HUES64 (cell line): ENCODE results near the gene ADTRP.

Source experiments
- H3K27ac ChIP-seq: 2 replicates; pipeline ENCODE4 v1.7.0; 2013; ENCODE audit warnings: low read depth, low read length, inconsistent platforms
- H3K27me3 ChIP-seq: 2 replicates; pipeline ENCODE4 v1.6.1; 2013; ENCODE audit warnings: mild to moderate bottlenecking, low read length; ENCODE audit not compliant: insufficient read depth
- H3K36me3 ChIP-seq: 2 replicates; pipeline ENCODE4 v1.6.1; 2013; ENCODE audit warnings: mild to moderate bottlenecking, low read length; ENCODE audit not compliant: insufficient read depth
- H3K4me1 ChIP-seq: 2 replicates; pipeline ENCODE4 v1.6.1; 2013; ENCODE audit warnings: mild to moderate bottlenecking, low read length, moderate library complexity; ENCODE audit not compliant: insufficient read depth
- H3K4me3 ChIP-seq: 2 replicates; pipeline ENCODE4 v1.5.1; 2013; ENCODE audit warnings: mild to moderate bottlenecking, low read length, moderate library complexity
- H3K9ac ChIP-seq: 2 replicates; pipeline ENCODE4 v1.6.1; 2013; ENCODE audit warnings: mild to moderate bottlenecking, low read depth, low read length
- H3K9me3 ChIP-seq: 2 replicates; pipeline ENCODE4 v1.6.1; 2013; ENCODE audit warnings: low read depth, low read length; ENCODE audit not compliant: insufficient read depth
- WGBS: fragments of 150-250, 120-280 bp; methylation state at CpG from one replicate; pipeline ENCODE4 v1.1.7; 2013; ENCODE audit warnings: missing lambda C conversion rate; 5-methylcytosine and 5-hydroxymethylcytosine counted together

The ADTRP gene

GRCh38 chr6:11785415-11785773 is 6.8 kb upstream of the ADTRP start:
- WGBS, result 87% methylated on average over 5 of the region's 5 CpGs
- Histone ChIP-seq H3K4me3 (no peak overlapping the region), H3K36me3 (no peaks in the 10 kb centered on the region), H3K4me1 (peaks cover 5% of the 10 kb centered on the region), H3K9ac (no peak overlapping the region), H3K9me3 (no peaks in the 10 kb centered on the region), H3K27ac (no peak overlapping the region), H3K27me3 (no peaks in the 10 kb centered on the region)

DNA sequence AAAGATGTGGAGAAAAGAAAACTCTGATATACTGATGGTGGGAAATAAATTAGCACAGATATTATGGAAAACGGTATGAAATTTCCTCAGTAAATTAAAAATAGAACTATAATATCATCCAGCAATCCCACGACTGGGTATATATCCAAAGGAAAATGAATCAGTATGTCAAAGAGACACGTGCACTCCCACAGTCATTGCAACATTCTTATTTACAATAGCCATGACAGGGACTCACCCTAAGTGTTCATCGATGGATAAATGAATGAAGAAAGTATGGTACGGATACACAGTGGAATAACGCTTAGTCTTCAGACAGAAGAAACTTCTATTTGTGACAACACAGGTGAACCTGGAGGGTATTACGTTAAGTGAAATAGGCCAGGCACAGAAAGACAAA is 5.7 kb upstream of the ADTRP start:
- H3K4me3 ChIP-seq, result no peak overlapping the region
- H3K27me3 ChIP-seq, result no peaks in the 10 kb centered on the region
- peaks cover under 1% of the 10 kb centered on the region for H3K4me1 ChIP-seq
- no peaks in the 10 kb centered on the region for H3K36me3 ChIP-seq
- WGBS, result 96% methylated on average over 5 of the region's 7 CpGs
- H3K9ac ChIP-seq, result no peak overlapping the region
- no peak overlapping the region for H3K27ac ChIP-seq
- no peaks in the 10 kb centered on the region for H3K9me3 ChIP-seq

DNA sequence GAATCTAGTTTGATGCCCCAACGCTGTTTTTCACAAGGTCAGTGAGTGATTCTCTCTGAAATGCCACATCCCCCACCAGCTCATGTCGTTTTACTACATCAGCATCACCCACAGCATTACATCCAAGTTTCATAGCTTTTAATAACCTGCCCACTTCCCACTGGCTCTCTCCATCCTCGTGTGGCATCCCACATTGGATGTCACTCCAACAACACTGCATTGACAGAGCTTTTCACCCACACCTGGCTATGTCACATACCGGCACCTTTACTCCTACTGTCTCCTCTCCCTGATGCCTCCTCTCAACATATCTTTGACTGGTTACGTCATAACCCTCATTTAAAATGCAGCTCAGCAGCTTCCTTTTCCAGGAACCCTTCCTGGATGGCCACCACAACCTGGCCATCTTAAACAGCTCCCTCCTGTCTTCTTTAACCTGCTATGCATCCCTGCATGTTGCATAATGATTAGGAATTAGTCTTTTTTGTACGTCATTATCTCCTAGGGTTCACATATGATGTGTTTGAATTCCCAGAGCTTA is 5.0 kb upstream of the ADTRP start:
- no peaks in the 10 kb centered on the region for H3K27me3 ChIP-seq
- no peaks in the 10 kb centered on the region for H3K36me3 ChIP-seq
- no peak overlapping the region for H3K27ac ChIP-seq
- H3K4me3 ChIP-seq, result no peak overlapping the region
- H3K4me1 ChIP-seq, result peaks cover 8% of the 10 kb centered on the region
- WGBS, result 89% methylated on average over 5 of the region's 6 CpGs
- H3K9me3 ChIP-seq, result no peaks in the 10 kb centered on the region
- H3K9ac ChIP-seq, result no peak overlapping the region

GRCh38 chr6:11782524-11782923 is 3.9 kb upstream of the ADTRP start:
- Histone ChIP-seq H3K36me3 (no peaks in the 10 kb centered on the region), H3K9me3 (no peaks in the 10 kb centered on the region), H3K27ac (no peak overlapping the region), H3K9ac (no peak overlapping the region), H3K4me3 (no peak overlapping the region), H3K27me3 (no peaks in the 10 kb centered on the region), H3K4me1 (peaks cover 11% of the 10 kb centered on the region)
- WGBS, result 79% methylated on average over 4 of the region's 4 CpGs

GRCh38 chr6:11780097-11780428 is 1.5 kb upstream of the ADTRP start:
- H3K9me3 ChIP-seq, result no peaks in the 10 kb centered on the region
- no peak overlapping the region for H3K9ac ChIP-seq
- no peak overlapping the region for H3K27ac ChIP-seq
- no peak overlapping the region for H3K4me3 ChIP-seq
- 74% methylated on average over 2 of the region's 2 CpGs for WGBS
- no peaks in the 10 kb centered on the region for H3K27me3 ChIP-seq
- no peaks in the 10 kb centered on the region for H3K36me3 ChIP-seq
- peaks cover 11% of the 10 kb centered on the region for H3K4me1 ChIP-seq

DNA sequence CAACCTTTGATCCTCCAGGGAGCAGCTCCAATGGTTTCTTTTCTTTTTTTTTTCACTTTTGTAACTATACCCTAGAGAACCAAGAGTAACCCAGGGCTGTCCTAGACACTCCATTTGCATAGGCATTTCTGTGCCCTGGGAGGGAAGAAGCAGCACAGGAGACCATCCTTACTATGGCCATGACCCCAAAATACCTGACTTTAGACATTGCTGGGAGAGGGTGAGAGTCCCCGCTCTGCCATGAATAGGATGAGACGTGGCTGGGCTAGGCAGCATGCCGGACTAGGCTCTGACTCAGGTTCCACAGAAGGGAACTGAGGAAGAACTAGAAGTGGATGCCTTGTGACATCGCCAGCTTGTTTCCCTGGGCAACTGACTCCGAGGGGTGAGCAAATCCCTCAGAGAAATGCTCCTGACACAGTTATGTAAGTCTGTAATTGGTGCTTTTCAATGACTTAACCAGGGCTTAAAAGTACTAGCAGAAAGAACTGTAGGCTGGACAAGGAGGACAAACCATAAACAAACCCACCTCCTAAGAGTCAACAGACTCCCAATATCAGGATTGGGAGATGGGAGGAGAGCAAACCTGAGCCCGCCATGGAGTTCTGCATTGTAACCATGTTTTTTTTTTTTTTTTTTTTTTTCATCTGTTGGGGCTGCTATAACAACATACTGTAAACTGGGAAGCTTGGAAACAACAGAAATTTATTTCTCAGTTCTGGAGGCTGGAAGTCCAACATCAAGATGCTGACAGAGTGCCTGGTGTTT is 910 bp upstream of the ADTRP start:
- Histone ChIP-seq H3K4me1 (peaks cover 11% of the 10 kb centered on the region), H3K9me3 (no peaks in the 10 kb centered on the region), H3K36me3 (no peaks in the 10 kb centered on the region), H3K4me3 (no peak overlapping the region), H3K9ac (no peak overlapping the region), H3K27ac (no peak overlapping the region), H3K27me3 (no peaks in the 10 kb centered on the region)
- WGBS, result 84% methylated on average over 5 of the region's 6 CpGs

- H3K27ac ChIP-seq, result no peak overlapping the region
- no peaks in the 10 kb centered on the region for H3K9me3 ChIP-seq
- peaks cover 11% of the 10 kb centered on the region for H3K4me1 ChIP-seq
- 90% methylated on average over 2 of the region's 2 CpGs for WGBS
- no peaks in the 10 kb centered on the region for H3K27me3 ChIP-seq
- H3K9ac ChIP-seq, result no peak overlapping the region
- H3K4me3 ChIP-seq, result no peak overlapping the region
- H3K36me3 ChIP-seq, result no peaks in the 10 kb centered on the region
Measured at GRCh38 chr6:11778036-11778435, 567 bp downstream of the ADTRP start.

GRCh38 chr6:11775791-11776409 is 2.7 kb downstream of the ADTRP start:
- H3K27me3 ChIP-seq, result no peaks in the 10 kb centered on the region

GRCh38 chr6:11774426-11774825 is 4.2 kb downstream of the ADTRP start:
- H3K9me3 ChIP-seq, result no peaks in the 10 kb centered on the region
- H3K36me3 ChIP-seq, result no peaks in the 10 kb centered on the region
- no peak overlapping the region for H3K27ac ChIP-seq
- H3K9ac ChIP-seq, result no peak overlapping the region
- peaks cover 42% of the 10 kb centered on the region for H3K4me1 ChIP-seq
- H3K27me3 ChIP-seq, result no peaks in the 10 kb centered on the region
- WGBS, result 76% methylated on average over 4 of the region's 4 CpGs
- no peak overlapping the region for H3K4me3 ChIP-seq

More at GRCh38 chr6:11775791-11776409, 2.7 kb downstream of the ADTRP start:
- Histone ChIP-seq H3K4me1 (peaks cover 29% of the 10 kb centered on the region), H3K36me3 (no peaks in the 10 kb centered on the region), H3K9me3 (no peaks in the 10 kb centered on the region), H3K9ac (no peak overlapping the region), H3K4me3 (no peak overlapping the region), H3K27ac (no peak overlapping the region)
- WGBS, result 95% methylated on average over 8 of the region's 8 CpGs

DNA sequence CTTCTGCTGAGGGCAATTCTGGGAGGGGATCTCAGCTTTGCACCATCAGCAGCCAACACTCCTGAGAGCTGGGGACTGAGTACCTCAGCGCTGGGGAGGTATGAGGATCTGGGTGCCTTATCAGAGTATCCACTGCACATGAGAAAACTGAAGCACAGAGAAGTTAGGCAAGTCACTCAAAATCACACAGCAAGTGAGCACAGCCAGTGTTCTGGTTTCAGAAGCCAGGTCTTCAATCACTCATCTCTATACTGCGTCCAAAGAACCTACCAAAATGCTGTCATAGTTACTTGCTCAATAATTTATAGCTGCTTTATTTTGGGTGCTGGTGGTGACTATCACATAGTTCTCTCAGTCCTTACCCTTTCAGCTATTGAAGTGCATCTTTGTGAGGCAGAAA is 5.0 kb downstream of the ADTRP start:
- Histone ChIP-seq H3K4me3 (no peak overlapping the region), H3K4me1 (peaks cover 34% of the 10 kb centered on the region), H3K9ac (no peak overlapping the region), H3K27ac (no peak overlapping the region), H3K36me3 (no peaks in the 10 kb centered on the region), H3K9me3 (no peaks in the 10 kb centered on the region), H3K27me3 (no peaks in the 10 kb centered on the region)
- 91% methylated on average over 1 of the region's 2 CpGs for WGBS

- Histone ChIP-seq H3K9me3 (no peaks in the 10 kb centered on the region), H3K27ac (no peak overlapping the region), H3K4me3 (no peak overlapping the region), H3K36me3 (no peaks in the 10 kb centered on the region), H3K27me3 (no peaks in the 10 kb centered on the region), H3K9ac (no peak overlapping the region), H3K4me1 (peaks cover 31% of the 10 kb centered on the region)
- 93% methylated on average over 5 of the region's 5 CpGs for WGBS
Measured at GRCh38 chr6:11773013-11773412, 5.6 kb downstream of the ADTRP start.
